PFSK-1 (cell line): ENCODE measurements around the gene HOXC11.

Experiments
- POLR2AphosphoS5 ChIP-seq: IDR thresholded peaks from 2 replicates; pipeline ENCODE4 v1.6.1; 2012; ENCODE audit warnings: low read depth, mild to moderate bottlenecking, control low read depth, low read length, moderate library complexity
- REST ChIP-seq, 2 experiments: IDR thresholded peaks; 2 replicates each; pipeline versions ENCODE4 v1.6.1 to v1.8.0; 2011 to 2012; ENCODE audit warnings: low read depth in 2 of 2, low read length in 2 of 2, control low read depth in 1 of 2, inconsistent platforms in 1 of 2, mild to moderate bottlenecking in 1 of 2, moderate library complexity in 1 of 2; ENCODE audit not compliant: insufficient read depth in 1 of 2
- TAF1 ChIP-seq: IDR thresholded peaks from 2 replicates; pipeline ENCODE4 v1.6.1; 2012; ENCODE audit warnings: low read length, control low read depth, borderline replicate concordance; ENCODE audit not compliant: insufficient read depth

- TF ChIP-seq REST (IDR thresholded peaks at IDR 0.05; ENCODE audit: insufficient read depth in 1 of 2, low read depth in 2 of 2, low read length in 2 of 2) = no peak
- no peak for TF ChIP-seq POLR2AphosphoS5
- no peak for TF ChIP-seq TAF1
These were observed 33.8 kb downstream of the HOXC11 start for GRCh38 chr12:54006559-54007220.
